ENCODE data around the gene TCERG1. TPM values are rescaled to one million over a fixed set of nuclear protein-coding genes. Genes with fewer than 3 reads are reported as not detected.

Gene TCERG1
- total and polyA plus RNA-seq, 9 of the 15 experiments (the other 6 are each of a cell fraction or from before 2014, with no cell fraction given): 50.3 to 148 (median 119) TPM

DNA sequence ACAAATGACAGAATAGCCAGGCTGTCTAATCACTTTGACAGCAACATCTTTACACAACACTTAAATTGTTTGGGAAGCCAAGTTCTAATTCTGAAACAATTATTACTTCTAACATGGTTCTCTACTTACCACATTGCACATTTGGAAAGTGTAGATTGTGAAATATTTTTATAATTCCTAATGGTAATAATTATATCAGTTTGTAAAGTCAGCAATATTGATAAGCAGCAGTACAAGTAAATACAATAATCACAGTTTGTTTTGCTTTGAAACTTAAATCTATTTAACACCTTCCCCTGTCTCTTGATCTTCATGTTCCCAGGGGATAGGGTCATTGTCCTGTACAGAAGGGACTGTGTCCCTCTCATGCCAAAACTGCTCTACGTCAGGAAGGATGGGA is 67.4 kb downstream of the TCERG1 start:
- H3K9ac ChIP-seq (ENCODE audit: insufficient read depth in 1 of 2, low read depth in 2 of 2, low read length in 2 of 2): no peak overlapping the region
- H3K4me1 ChIP-seq (replicated peaks in 1 of 2; ENCODE audit: control insufficient read depth in 2 of 2, insufficient read depth in 2 of 2, low read length in 2 of 2): no peaks in the 10 kb centered on the region
- H3K79me2 ChIP-seq (ENCODE audit: control insufficient read depth, insufficient read depth, low read length): no peaks in the 10 kb centered on the region
- no peak overlapping the region for H2AFZ ChIP-seq (ENCODE audit: low read depth, low read length)
- no peaks in the 10 kb centered on the region; a peak in 1 of 5 replicates for H3K27me3 ChIP-seq (ENCODE audit: control insufficient read depth in 2 of 2, insufficient read depth in 2 of 2, low read length in 2 of 2)
- H3K36me3 ChIP-seq (ENCODE audit: control insufficient read depth, insufficient read depth, low read length): peaks cover 29% of the 10 kb centered on the region; the same call in 2 of the 3 replicates
- ChIA-PET POLR2A (no interaction called here), CTCF (ENCODE audit: low intra/inter-chr PET ratio) (no interaction called here)
- FAIRE-seq (no peak), DNase-seq (ENCODE audit: extremely low read depth in 1 of 4, low spot score in 3 of 4) (no peak), ATAC-seq (no peak)
- H3K27ac ChIP-seq (ENCODE audit: extremely low read depth, low read depth, low read length): no peak overlapping the region
- intact Hi-C loops (cut with micrococcal nuclease) (no loop called here), in situ Hi-C loops (cut with MboI) (no loop called here)
- H3K9me3 ChIP-seq (replicated peaks; ENCODE audit: control insufficient read depth, insufficient read depth, low read depth, low read length): no peaks in the 10 kb centered on the region
- H3K4me2 ChIP-seq (ENCODE audit: insufficient read depth, low read length): no peak overlapping the region
- no peaks in the 10 kb centered on the region for H3K9me1 ChIP-seq (ENCODE audit: control insufficient read depth, insufficient read depth, low read length)
- 57% methylated on average over 1 of the region's 1 CpG for WGBS (ENCODE audit: insufficient coverage, low coverage, missing lambda C conversion rate)
- no peaks in the 10 kb centered on the region for H4K20me1 ChIP-seq (replicated peaks; ENCODE audit: control insufficient read depth, insufficient read depth, low read length)
- H3K4me3 ChIP-seq: no peak overlapping the region
- no TSS peak for BruUV-seq (replicated peaks)
- TF ChIP-seq LEF1 (IDR thresholded peaks at IDR 0.05): no peak
- no peak for TF ChIP-seq MYNN (IDR thresholded peaks at IDR 0.05)
- TF ChIP-seq MYNN (CRISPR knock-in tag; IDR thresholded peaks at IDR 0.05): no peak
- TF ChIP-seq, protein P1, sequence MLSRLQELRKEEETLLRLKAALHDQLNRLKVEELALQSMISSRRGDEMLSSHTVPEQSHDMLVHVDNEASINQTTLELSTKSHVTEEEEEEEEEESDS (CRISPR knock-in tag; IDR thresholded peaks at IDR 0.05): no peak
- TF ChIP-seq ZBTB17 (CRISPR knock-in tag; IDR thresholded peaks at IDR 0.05): no peak
- TF ChIP-seq, protein P2, sequence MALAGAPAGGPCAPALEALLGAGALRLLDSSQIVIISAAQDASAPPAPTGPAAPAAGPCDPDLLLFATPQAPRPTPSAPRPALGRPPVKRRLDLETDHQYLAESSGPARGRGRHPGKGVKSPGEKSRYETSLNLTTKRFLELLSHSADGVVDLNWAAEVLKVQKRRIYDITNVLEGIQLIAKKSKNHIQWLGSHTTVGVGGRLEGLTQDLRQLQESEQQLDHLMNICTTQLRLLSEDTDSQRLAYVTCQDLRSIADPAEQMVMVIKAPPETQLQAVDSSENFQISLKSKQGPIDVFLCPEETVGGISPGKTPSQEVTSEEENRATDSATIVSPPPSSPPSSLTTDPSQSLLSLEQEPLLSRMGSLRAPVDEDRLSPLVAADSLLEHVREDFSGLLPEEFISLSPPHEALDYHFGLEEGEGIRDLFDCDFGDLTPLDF (CRISPR knock-in tag; IDR thresholded peaks at IDR 0.05): no peak
- TF ChIP-seq ZNF408 (CRISPR knock-in tag; IDR thresholded peaks at IDR 0.05; ENCODE audit: low read depth): no peak
- TF ChIP-seq PTTG1 (tag; IDR thresholded peaks at IDR 0.05; ENCODE audit: low read depth): no peak
- no peak for TF ChIP-seq ZKSCAN8 (CRISPR knock-in tag; IDR thresholded peaks at IDR 0.05)
- TF ChIP-seq KLF10 (CRISPR knock-in tag; IDR thresholded peaks at IDR 0.05): no peak
- TF ChIP-seq, protein P3, sequence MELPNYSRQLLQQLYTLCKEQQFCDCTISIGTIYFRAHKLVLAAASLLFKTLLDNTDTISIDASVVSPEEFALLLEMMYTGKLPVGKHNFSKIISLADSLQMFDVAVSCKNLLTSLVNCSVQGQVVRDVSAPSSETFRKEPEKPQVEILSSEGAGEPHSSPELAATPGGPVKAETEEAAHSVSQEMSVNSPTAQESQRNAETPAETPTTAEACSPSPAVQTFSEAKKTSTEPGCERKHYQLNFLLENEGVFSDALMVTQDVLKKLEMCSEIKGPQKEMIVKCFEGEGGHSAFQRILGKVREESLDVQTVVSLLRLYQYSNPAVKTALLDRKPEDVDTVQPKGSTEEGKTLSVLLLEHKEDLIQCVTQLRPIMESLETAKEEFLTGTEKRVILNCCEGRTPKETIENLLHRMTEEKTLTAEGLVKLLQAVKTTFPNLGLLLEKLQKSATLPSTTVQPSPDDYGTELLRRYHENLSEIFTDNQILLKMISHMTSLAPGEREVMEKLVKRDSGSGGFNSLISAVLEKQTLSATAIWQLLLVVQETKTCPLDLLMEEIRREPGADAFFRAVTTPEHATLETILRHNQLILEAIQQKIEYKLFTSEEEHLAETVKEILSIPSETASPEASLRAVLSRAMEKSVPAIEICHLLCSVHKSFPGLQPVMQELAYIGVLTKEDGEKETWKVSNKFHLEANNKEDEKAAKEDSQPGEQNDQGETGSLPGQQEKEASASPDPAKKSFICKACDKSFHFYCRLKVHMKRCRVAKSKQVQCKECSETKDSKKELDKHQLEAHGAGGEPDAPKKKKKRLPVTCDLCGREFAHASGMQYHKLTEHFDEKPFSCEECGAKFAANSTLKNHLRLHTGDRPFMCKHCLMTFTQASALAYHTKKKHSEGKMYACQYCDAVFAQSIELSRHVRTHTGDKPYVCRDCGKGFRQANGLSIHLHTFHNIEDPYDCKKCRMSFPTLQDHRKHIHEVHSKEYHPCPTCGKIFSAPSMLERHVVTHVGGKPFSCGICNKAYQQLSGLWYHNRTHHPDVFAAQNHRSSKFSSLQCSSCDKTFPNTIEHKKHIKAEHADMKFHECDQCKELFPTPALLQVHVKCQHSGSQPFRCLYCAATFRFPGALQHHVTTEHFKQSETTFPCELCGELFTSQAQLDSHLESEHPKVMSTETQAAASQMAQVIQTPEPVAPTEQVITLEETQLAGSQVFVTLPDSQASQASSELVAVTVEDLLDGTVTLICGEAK (IDR thresholded peaks at IDR 0.05): no peak
- TF ChIP-seq, protein P3 (CRISPR knock-in tag; IDR thresholded peaks at IDR 0.05): no peak
- no peak for TF ChIP-seq CREB1 (IDR thresholded peaks at IDR 0.05)
- no peak for TF ChIP-seq CREB1 (CRISPR knock-in tag; IDR thresholded peaks at IDR 0.05)
